CD4-positive, alpha-beta T cell (primary cell): ENCODE results near the gene TRPV2. TPM values are rescaled to one million over a fixed set of nuclear protein-coding genes. Genes with fewer than 3 reads are reported as not detected.

Source experiments
- ATAC-seq: fragments of 200-7000 bp; cut with Tn5 transposase; one replicate; pipeline ENCODE4 v1.10.0; 2022; ENCODE audit warnings: mild to moderate bottlenecking; ENCODE audit not compliant: poor library complexity
- CTCF ChIA-PET: fragments of 350-600 bp; sonication (Branson Sonifier 250); formaldehyde crosslinking; loops from one replicate; lab custom pipeline; 2021; ENCODE audit warnings: antibody characterized with exemption, inconsistent platforms; lab: Charles Lee
- POLR2A ChIA-PET: fragments of 350-600 bp; sonication (Branson Sonifier 250); formaldehyde crosslinking; loops from one replicate; lab custom pipeline; 2021; ENCODE audit warnings: antibody characterized with exemption, inconsistent platforms; lab: Charles Lee
- DNase-seq, 14 experiments: peaks; one replicate each; pipeline ENCODE4 v3.0.0-alpha.2; 2013 to 2020; ENCODE audit warnings: mixed read lengths in 2 of 14
- H3K27ac ChIP-seq, 2 donors: one replicate each; pipeline versions ENCODE4 v1.5.1 to v1.7.0; 2013; ENCODE audit warnings: low read length in 2 of 2, low read depth in 1 of 2, mild to moderate bottlenecking in 1 of 2
- H3K27me3 ChIP-seq, 2 experiments: 1 replicate in 1 of 2; 2 replicates in 1 of 2; pipeline versions ENCODE4 v1.6.1 to v1.7.0; 2013; ENCODE audit warnings: low read length in 2 of 2, control low read depth in 1 of 2, mild to moderate bottlenecking in 1 of 2, moderate library complexity in 1 of 2; ENCODE audit not compliant: insufficient read depth in 2 of 2, control insufficient read depth in 1 of 2
- H3K36me3 ChIP-seq: one replicate; pipeline ENCODE4 v1.6.1; 2013; ENCODE audit warnings: low read length, control low read depth; ENCODE audit not compliant: insufficient read depth
- H3K4me1 ChIP-seq: one replicate; pipeline ENCODE4 v1.6.1; 2013; ENCODE audit warnings: low read length, control low read depth; ENCODE audit not compliant: insufficient read depth
- H3K4me3 ChIP-seq: one replicate; pipeline ENCODE4 v1.5.1; 2013; ENCODE audit warnings: mild to moderate bottlenecking, low read length, moderate library complexity
- H3K9me3 ChIP-seq, 2 experiments: 1 replicate in 1 of 2; 2 replicates in 1 of 2; pipeline versions ENCODE4 v1.6.1 to v1.7.0; 2013; ENCODE audit warnings: low read length in 2 of 2, mild to moderate bottlenecking in 2 of 2, control low read depth in 1 of 2, moderate library complexity in 1 of 2; ENCODE audit not compliant: control insufficient read depth in 1 of 2, insufficient read depth in 1 of 2
- H3K27ac Mint-ChIP-seq: one replicate; pipeline ENCODE4 v1.8.0; 2020; ENCODE audit warnings: mixed read lengths
- H3K27me3 Mint-ChIP-seq: one replicate; pipeline ENCODE4 v1.8.0; 2021; ENCODE audit warnings: mixed read lengths
- H3K36me3 Mint-ChIP-seq: one replicate; pipeline ENCODE4 v1.8.0; 2021; ENCODE audit warnings: low read depth, mixed read lengths
- H3K4me1 Mint-ChIP-seq: one replicate; pipeline ENCODE4 v1.8.0; 2021; ENCODE audit warnings: low read depth, mixed read lengths
- H3K4me3 Mint-ChIP-seq: one replicate; pipeline ENCODE4 v1.8.0; 2020; ENCODE audit warnings: mild to moderate bottlenecking, mixed read lengths
- H3K9me3 Mint-ChIP-seq: one replicate; pipeline ENCODE4 v1.8.0; 2020; ENCODE audit warnings: mixed read lengths
- intact Hi-C, 2 experiments: fragments of 100-400 bp; cut with DNase I in 1 of 2; cut with micrococcal nuclease in 1 of 2; formaldehyde crosslinking; loops; one replicate each; pipeline versions ENCODE4 v1.15.1 to v1.9.0; 2023 to 2025; cut with DNase I, micrococcal nuclease
- total RNA-seq, 174 experiments: library from RNA in 2 of 174; stranded (reverse) in 2 of 174; gene quantifications; one replicate each; pipeline ENCODE4 v1.2.3 and lab custom pipeline; 2021 to 2026
- TF ChIP-seq, protein P1 (sequence below): fragments of 200-600 bp; IDR thresholded peaks from one replicate; pipeline ENCODE4 v1.8.0; 2022; ENCODE audit warnings: antibody characterized with exemption, mild to moderate bottlenecking

The TRPV2 gene
- total RNA-seq, 2 experiments from 2014 or later, result 42.8 to 45.2 TPM

DNA sequence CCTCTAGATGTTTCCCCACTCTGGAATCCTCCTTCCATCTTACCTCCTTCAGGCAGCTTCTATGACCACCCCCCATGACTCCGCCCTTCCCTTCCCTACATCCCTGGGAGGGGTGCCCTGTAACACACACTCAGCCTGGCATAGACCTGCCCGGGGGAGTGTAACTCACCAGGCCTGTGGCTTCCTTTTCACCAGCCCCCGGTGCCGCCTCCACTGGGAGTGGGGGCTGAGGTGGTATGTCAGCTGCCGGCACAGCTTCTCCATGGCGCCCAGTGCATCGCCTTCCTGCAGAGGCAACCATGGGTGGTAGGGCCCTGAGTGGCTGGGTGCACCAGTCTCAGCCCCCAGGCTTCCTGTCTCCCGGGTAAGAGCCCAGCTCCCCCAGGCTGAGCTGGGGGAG is 32.3 kb downstream of the TRPV2 start:
- Mint-ChIP-seq H3K27me3 (no peaks in the 10 kb centered on the region), H3K4me3 (no peak overlapping the region), H3K4me1 (peaks cover 14% of the 10 kb centered on the region), H3K36me3 (peaks cover 45% of the 10 kb centered on the region), H3K27ac (peak overlapping the region; percentile 24), H3K9me3 (no peaks in the 10 kb centered on the region)
- intact Hi-C loops, result no loop called here
- DNase-seq (no peak), ATAC-seq (no peak)
- H3K4me1 ChIP-seq, result peaks cover 12% of the 10 kb centered on the region
- H3K27me3 ChIP-seq, result no peaks in the 10 kb centered on the region
- H3K36me3 ChIP-seq, result peaks cover 54% of the 10 kb centered on the region
- no peak overlapping the region for H3K4me3 ChIP-seq
- ChIA-PET POLR2A (interaction anchor here (1.1 kb wide), 1 partner anchor 67 kb away, joined by 3 read pairs; the partner anchor contains the start of gene UBB), CTCF (no interaction called here)
- H3K27ac ChIP-seq, result no peak overlapping the region
- TF ChIP-seq, protein P1, sequence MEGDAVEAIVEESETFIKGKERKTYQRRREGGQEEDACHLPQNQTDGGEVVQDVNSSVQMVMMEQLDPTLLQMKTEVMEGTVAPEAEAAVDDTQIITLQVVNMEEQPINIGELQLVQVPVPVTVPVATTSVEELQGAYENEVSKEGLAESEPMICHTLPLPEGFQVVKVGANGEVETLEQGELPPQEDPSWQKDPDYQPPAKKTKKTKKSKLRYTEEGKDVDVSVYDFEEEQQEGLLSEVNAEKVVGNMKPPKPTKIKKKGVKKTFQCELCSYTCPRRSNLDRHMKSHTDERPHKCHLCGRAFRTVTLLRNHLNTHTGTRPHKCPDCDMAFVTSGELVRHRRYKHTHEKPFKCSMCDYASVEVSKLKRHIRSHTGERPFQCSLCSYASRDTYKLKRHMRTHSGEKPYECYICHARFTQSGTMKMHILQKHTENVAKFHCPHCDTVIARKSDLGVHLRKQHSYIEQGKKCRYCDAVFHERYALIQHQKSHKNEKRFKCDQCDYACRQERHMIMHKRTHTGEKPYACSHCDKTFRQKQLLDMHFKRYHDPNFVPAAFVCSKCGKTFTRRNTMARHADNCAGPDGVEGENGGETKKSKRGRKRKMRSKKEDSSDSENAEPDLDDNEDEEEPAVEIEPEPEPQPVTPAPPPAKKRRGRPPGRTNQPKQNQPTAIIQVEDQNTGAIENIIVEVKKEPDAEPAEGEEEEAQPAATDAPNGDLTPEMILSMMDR, result no peak
- H3K9me3 ChIP-seq, result no peaks in the 10 kb centered on the region

DNA sequence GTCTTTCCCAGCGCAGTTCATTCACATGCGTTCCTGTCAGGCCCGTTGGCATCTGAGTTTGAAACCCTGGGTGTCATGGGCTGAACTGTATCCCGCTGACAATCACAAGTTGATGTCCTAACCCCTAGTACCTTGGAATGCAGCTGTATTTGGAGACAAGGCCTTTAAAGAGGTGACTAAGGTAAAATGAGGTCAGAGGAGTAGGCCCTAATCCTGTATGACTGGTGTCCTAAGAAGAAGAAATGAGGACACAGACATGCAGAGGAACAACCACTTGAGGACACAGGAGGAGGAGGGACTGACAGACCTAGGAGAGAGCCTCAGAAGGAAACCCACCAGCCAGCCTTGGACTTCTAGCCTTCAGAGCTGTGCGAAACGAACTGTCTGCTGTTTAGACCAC is 33.1 kb downstream of the TRPV2 start:
- DNase-seq (no peak), ATAC-seq (no peak)
- peaks cover 11% of the 10 kb centered on the region for H3K4me1 ChIP-seq
- no peaks in the 10 kb centered on the region for H3K27me3 Mint-ChIP-seq
- H3K4me3 ChIP-seq, result no peak overlapping the region
- TF ChIP-seq, protein P1, result no peak
- H3K27me3 ChIP-seq, result no peaks in the 10 kb centered on the region
- no peaks in the 10 kb centered on the region for H3K9me3 Mint-ChIP-seq
- H3K27ac ChIP-seq, result no peak overlapping the region
- POLR2A ChIA-PET, result interaction anchor here (1.1 kb wide), 1 partner anchor 68 kb away, joined by 3 read pairs; the partner anchor contains the start of gene UBB
- H3K27ac Mint-ChIP-seq, result peak overlapping the region; percentile 24
- H3K4me1 Mint-ChIP-seq, result peaks cover 14% of the 10 kb centered on the region
- no peaks in the 10 kb centered on the region for H3K9me3 ChIP-seq
- H3K4me3 Mint-ChIP-seq, result no peak overlapping the region
- CTCF ChIA-PET, result no interaction called here
- H3K36me3 Mint-ChIP-seq, result peaks cover 42% of the 10 kb centered on the region
- peaks cover 46% of the 10 kb centered on the region for H3K36me3 ChIP-seq
- intact Hi-C loops, result no loop called here

DNA sequence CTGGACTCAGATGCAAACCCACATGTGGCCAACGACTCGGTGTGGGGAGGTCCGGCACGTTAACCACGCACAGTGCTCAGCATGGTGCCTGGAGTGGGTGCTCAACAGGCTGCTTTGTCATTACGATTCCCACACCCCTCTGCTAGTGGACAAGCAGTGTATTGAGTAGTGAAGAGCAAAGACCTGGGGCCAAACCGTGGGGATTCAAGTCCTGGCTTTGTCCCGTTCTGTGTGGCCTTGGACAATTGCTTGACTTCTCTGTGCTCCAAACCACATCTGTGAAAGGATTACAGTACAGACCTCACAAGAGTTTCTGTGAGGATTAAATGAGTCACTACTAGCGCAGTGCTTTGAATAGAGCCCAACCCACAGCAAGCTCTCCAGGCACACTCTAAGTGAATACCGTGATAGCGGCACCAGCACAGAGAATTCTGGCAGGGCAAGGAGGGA is 33.8 kb downstream of the TRPV2 start:
- H3K36me3 Mint-ChIP-seq, result peaks cover 38% of the 10 kb centered on the region
- intact Hi-C loops, result no loop called here
- no peak for ATAC-seq
- H3K4me3 Mint-ChIP-seq, result no peak overlapping the region
- CTCF ChIA-PET, result no interaction called here
- H3K27me3 Mint-ChIP-seq, result no peaks in the 10 kb centered on the region
- POLR2A ChIA-PET, result no interaction called here
- no peaks in the 10 kb centered on the region for H3K9me3 Mint-ChIP-seq
- H3K4me1 ChIP-seq, result peaks cover 10% of the 10 kb centered on the region
- no peak for DNase-seq
- H3K36me3 ChIP-seq, result peaks cover 39% of the 10 kb centered on the region
- H3K27me3 ChIP-seq, result no peaks in the 10 kb centered on the region
- TF ChIP-seq, protein P1, result no peak
- no peaks in the 10 kb centered on the region for H3K9me3 ChIP-seq
- no peak overlapping the region for H3K4me3 ChIP-seq
- H3K4me1 Mint-ChIP-seq, result peaks cover 14% of the 10 kb centered on the region
- no peak overlapping the region for H3K27ac Mint-ChIP-seq
- H3K27ac ChIP-seq, result no peak overlapping the region
